ENCODE data around the gene SREK1IP1. TPM values are rescaled to one million over a fixed set of nuclear protein-coding genes. Genes with fewer than 3 reads are reported as not detected.
"Not testable (repeated sequence)": the region's sequence is repeated elsewhere in the genome, so short reads cannot be mapped to it uniquely, and the experiment has no call there.

SREK1IP1 gene
- total RNA-seq, 2 experiments from 2014 or later, result 21.8 to 25.8 TPM

DNA sequence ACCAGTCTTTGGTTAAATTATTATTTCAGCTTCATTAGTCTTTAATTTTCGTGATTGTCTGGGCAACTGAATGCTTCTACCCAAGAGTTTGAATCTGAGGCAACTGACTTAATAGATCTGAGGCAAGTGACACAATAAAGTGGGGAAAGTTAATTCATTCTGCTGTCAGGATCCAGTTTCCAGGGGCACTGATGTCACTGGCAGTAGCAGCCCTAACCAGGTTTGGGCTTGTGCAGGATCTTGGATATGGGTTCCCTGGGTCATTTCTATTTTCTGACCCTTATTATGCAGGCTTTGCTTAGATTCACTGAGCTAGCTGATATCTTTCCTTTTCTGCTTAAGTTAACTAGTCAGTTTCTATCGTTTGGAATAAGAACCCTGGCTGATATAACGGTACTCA, 9.6 kb downstream of the SREK1IP1 start:
- ChIA-PET CTCF (interaction anchor here (0.9 kb wide), 1 partner anchor 13 kb away, joined by 3 read pairs; no protein-coding TSS in a partner anchor), POLR2A (no interaction called here)
- H3K4me1 Mint-ChIP-seq, result peaks cover 5% of the 10 kb centered on the region
- no peaks in the 10 kb centered on the region for H3K9me3 Mint-ChIP-seq
- peaks cover 4% of the 10 kb centered on the region for H3K36me3 Mint-ChIP-seq (ENCODE audit: low read depth)
- no peak overlapping the region for H3K27ac Mint-ChIP-seq
- H3K27me3 Mint-ChIP-seq, result no peaks in the 10 kb centered on the region
- DNase-seq, result no peak
- no peak overlapping the region for H3K4me3 Mint-ChIP-seq

GRCh38 chr5:64754066-64754465, 14.4 kb downstream of the SREK1IP1 start:
- DNase-seq, result no peak
- Mint-ChIP-seq H3K4me1 (no peaks in the 10 kb centered on the region), H3K4me3 (no peak overlapping the region), H3K27me3 (no peaks in the 10 kb centered on the region), H3K27ac (no peak overlapping the region), H3K36me3 (ENCODE audit: low read depth) (peaks cover 6% of the 10 kb centered on the region), H3K9me3 (no peaks in the 10 kb centered on the region)
- POLR2A ChIA-PET, result no interaction called here
- CTCF ChIA-PET, result interaction anchor here (2.1 kb wide), 1 partner anchor 14 kb away, joined by 7 read pairs; the partner anchor contains the start of genes CWC27 and SREK1IP1

DNA sequence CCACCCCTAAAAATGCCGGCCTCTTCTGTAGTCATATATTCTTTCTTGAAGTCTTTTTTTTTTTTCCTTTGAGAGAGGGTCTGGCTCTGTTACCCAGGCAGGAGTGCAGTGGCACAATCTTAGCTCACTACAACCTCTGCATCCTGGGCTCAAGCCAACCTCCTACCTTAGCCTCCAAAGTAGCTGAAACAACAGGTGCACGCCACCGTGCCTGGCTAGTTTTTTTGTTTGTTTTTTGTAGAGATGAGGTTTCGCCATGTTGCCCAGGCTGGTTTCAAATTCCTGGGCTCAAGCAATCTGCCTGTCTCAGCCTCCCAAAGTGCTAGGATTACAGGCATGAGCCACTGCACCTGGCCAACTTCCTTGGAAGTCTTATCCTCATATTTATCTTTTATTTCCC, 19.1 kb downstream of the SREK1IP1 start:
- ChIA-PET POLR2A (interaction anchor here (0.6 kb wide), 1 partner anchor 1345 kb away, joined by 4 read pairs; no protein-coding TSS in a partner anchor), CTCF (interaction anchor here (1.1 kb wide), 1 partner anchor 32 kb away, joined by 3 read pairs; no protein-coding TSS in a partner anchor)
- Mint-ChIP-seq H3K9me3 (no peaks in the 10 kb centered on the region), H3K4me3 (no peak overlapping the region), H3K27ac (no peak overlapping the region), H3K4me1 (peaks cover 4% of the 10 kb centered on the region), H3K27me3 (no peaks in the 10 kb centered on the region), H3K36me3 (ENCODE audit: low read depth) (peaks cover 4% of the 10 kb centered on the region)
- DNase-seq, result no peak

DNA sequence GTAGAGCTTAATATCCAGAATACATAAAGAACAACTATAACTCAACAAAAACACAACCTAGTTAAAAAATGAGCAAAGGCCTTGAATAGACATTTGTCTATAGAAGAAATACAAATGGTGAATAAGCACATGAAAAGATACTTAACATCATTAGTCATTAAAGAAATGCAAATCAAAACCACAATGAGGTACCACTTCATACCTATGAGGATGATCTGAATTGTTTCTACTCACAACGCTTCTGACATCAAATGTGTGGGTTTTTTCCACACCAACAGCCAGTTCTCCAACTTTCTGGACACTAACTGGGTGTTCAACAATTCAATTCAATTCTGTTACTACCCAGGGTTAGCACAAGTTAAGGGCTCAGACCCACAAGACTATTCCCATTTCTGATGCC, 22.0 kb downstream of the SREK1IP1 start:
- ChIA-PET POLR2A (no interaction called here), CTCF (no interaction called here)
- no peak for DNase-seq
- no peaks in the 10 kb centered on the region for H3K27me3 Mint-ChIP-seq
- H3K4me3 Mint-ChIP-seq, result no peak overlapping the region
- peaks cover 4% of the 10 kb centered on the region for H3K4me1 Mint-ChIP-seq
- no peaks in the 10 kb centered on the region for H3K9me3 Mint-ChIP-seq
- H3K27ac Mint-ChIP-seq, result no peak overlapping the region
- peaks cover 2% of the 10 kb centered on the region for H3K36me3 Mint-ChIP-seq (ENCODE audit: low read depth)

DNA sequence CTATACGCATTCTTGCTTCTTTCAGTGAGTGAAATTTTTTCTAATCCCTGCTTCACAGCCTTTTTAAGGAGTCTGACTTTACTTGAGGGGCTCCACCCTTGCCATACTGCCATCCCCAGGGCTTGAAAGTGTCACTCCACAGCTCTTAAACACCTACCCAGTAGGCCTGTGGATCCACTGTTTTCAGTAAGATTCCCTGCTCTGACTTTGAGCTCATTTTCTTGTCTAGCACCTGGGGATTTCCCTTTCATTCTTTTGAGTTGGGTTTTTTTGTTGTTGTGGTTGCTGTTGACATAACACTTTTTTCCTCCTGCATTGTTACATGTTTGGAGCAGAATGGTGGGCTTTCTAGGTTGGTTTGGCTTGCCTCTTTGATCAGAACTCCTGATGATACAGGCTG, 23.6 kb downstream of the SREK1IP1 start:
- POLR2A ChIA-PET, result no interaction called here

GRCh38 chr5:64742821-64743220, 25.7 kb downstream of the SREK1IP1 start:
- ChIA-PET POLR2A (no interaction called here), CTCF (no interaction called here)
- DNase-seq, result no peak
- peaks cover 16% of the 10 kb centered on the region for H3K36me3 Mint-ChIP-seq (ENCODE audit: low read depth)
- H3K4me1 Mint-ChIP-seq, result peaks cover 4% of the 10 kb centered on the region
- no peak overlapping the region for H3K27ac Mint-ChIP-seq
- H3K27me3 Mint-ChIP-seq, result no peaks in the 10 kb centered on the region
- no peak overlapping the region for H3K4me3 Mint-ChIP-seq
- H3K9me3 Mint-ChIP-seq, result no peaks in the 10 kb centered on the region

More for the DNA sequence above, 23.6 kb downstream of the SREK1IP1 start:
- H3K27ac Mint-ChIP-seq, result no peak overlapping the region
- H3K36me3 Mint-ChIP-seq (ENCODE audit: low read depth), result peaks cover 8% of the 10 kb centered on the region
- H3K9me3 Mint-ChIP-seq, result no peaks in the 10 kb centered on the region
- DNase-seq, result no peak
- CTCF ChIA-PET, result interaction anchor here (0.6 to 1.1 kb wide), 4 partner anchors 14 to 1389 kb away, joined by 3 to 4 read pairs (median 3); partner anchors contain the start of gene ADAMTS6
- no peak overlapping the region for H3K4me3 Mint-ChIP-seq
- H3K4me1 Mint-ChIP-seq, result peaks cover 4% of the 10 kb centered on the region
- H3K27me3 Mint-ChIP-seq, result no peaks in the 10 kb centered on the region

DNA sequence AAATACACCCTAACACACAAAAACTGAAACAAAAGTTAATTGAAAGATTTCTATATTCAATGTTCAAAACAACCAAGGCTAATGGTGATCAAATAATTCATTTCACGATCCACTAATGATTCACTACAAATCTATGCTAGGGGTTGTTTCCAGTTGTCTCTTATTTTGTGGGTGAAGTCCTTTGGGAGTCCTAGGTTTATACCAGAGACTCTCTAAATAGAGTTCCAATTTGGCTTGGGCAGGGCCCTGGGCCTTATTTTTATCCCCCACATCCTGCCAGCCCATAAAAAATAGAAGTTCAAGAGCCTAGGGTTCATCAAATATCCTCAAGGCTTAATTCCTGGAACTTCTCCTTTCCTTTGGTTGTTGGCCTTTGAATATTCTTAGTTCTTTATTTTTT, 26.1 kb downstream of the SREK1IP1 start:
- no peaks in the 10 kb centered on the region for H3K9me3 Mint-ChIP-seq
- DNase-seq, result no peak
- ChIA-PET POLR2A (no interaction called here), CTCF (no interaction called here)
- peaks cover 4% of the 10 kb centered on the region for H3K4me1 Mint-ChIP-seq
- H3K27me3 Mint-ChIP-seq, result no peaks in the 10 kb centered on the region
- H3K27ac Mint-ChIP-seq, result no peak overlapping the region
- no peak overlapping the region for H3K4me3 Mint-ChIP-seq
- H3K36me3 Mint-ChIP-seq (ENCODE audit: low read depth), result peaks cover 15% of the 10 kb centered on the region

DNA sequence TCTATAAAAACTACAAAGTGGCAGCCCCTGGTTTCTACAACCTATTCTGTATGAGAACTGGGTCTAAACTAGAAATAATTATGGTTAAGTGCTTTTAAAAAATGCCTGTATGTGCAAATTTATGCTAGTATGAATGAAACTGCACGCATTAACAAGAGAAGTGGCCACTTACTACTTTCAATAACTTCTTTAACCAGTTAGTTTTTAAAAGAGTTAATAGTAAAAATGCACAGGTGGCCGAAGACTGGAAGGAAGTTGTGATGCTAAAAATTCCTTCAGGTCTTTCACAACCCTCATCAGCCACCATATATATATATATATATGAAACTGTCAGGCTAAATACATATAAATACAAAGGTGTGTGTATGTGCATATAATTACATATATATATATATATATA, 41.3 kb downstream of the SREK1IP1 start:
- Mint-ChIP-seq H3K4me3 (no peak overlapping the region), H3K9me3 (no peaks in the 10 kb centered on the region), H3K27me3 (no peaks in the 10 kb centered on the region), H3K36me3 (ENCODE audit: low read depth) (peaks cover 32% of the 10 kb centered on the region), H3K4me1 (no peaks in the 10 kb centered on the region), H3K27ac (no peak overlapping the region)
- POLR2A ChIA-PET, result no interaction called here
- CTCF ChIA-PET, result no interaction called here
- no peak for DNase-seq

GRCh38 chr5:64722588-64722987, 45.9 kb downstream of the SREK1IP1 start:
- Mint-ChIP-seq H3K4me1 (peaks cover 5% of the 10 kb centered on the region), H3K4me3 (no peak overlapping the region), H3K9me3 (no peaks in the 10 kb centered on the region), H3K27ac (no peak overlapping the region), H3K27me3 (no peaks in the 10 kb centered on the region), H3K36me3 (ENCODE audit: low read depth) (peaks cover 19% of the 10 kb centered on the region)
- no peak for DNase-seq
- ChIA-PET CTCF (no interaction called here), POLR2A (no interaction called here)

DNA sequence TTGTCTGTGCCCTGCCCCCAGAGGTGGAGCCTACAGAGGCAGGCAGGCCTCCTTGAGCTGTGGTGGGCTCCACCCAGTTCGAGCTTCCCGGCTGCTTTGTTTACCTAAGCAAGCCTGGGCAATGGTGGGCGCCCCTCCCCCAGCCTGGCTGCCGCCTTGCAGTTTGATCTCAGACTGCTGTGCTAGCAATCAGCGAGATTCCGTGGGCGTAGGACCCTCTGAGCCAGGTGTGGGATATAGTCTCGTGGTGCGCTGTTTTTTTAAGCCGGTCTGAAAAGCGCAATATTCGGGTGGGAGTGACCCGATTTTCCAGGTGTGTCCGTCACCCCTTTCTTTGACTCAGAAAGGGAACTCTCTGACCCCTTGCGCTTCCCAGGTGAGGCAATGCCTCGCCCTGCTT, 54.0 kb downstream of the SREK1IP1 start:
- CTCF ChIA-PET; H3K4me3 Mint-ChIP-seq; H3K36me3 Mint-ChIP-seq (ENCODE audit: low read depth); H3K27ac Mint-ChIP-seq; H3K27me3 Mint-ChIP-seq; DNase-seq; H3K4me1 Mint-ChIP-seq; H3K9me3 Mint-ChIP-seq; POLR2A ChIA-PET: not testable (repeated sequence)

- Mint-ChIP-seq H3K36me3 (ENCODE audit: low read depth) (no peaks in the 10 kb centered on the region), H3K27me3 (peaks cover 25% of the 10 kb centered on the region), H3K9me3 (no peaks in the 10 kb centered on the region), H3K4me3 (no peak overlapping the region), H3K4me1 (no peaks in the 10 kb centered on the region), H3K27ac (no peak overlapping the region)
- CTCF ChIA-PET, result no interaction called here
- POLR2A ChIA-PET, result no interaction called here
- DNase-seq, result no peak
Observed at GRCh38 chr5:64707191-64707590, 61.3 kb downstream of the SREK1IP1 start.

DNA sequence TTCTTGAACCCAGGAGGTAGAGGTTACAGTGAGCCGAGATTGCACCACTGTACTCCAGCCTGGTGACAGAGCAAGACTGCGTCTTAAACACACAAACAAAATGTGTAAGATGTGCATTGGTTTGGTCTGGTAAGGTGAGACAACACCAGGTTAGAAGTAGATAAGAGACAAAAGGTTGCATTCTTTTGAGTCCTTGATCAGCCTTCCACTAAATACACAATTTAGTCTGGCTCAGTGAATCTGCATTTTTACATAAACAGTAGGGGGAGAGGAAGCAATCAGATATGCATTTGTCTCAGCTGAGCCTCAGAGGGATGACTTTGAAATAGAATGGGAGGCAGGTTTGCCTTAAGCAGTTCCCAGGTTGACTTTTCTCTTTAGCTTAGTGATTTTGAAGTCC, 62.4 kb downstream of the SREK1IP1 start:
- H3K9me3 Mint-ChIP-seq; H3K4me1 Mint-ChIP-seq; H3K27ac Mint-ChIP-seq; H3K36me3 Mint-ChIP-seq (ENCODE audit: low read depth); DNase-seq; CTCF ChIA-PET; H3K4me3 Mint-ChIP-seq; POLR2A ChIA-PET: not testable (repeated sequence)
- peaks cover 25% of the 10 kb centered on the region for H3K27me3 Mint-ChIP-seq

GRCh38 chr5:64700765-64701164, 67.7 kb downstream of the SREK1IP1 start:
- Mint-ChIP-seq H3K4me1 (no peaks in the 10 kb centered on the region), H3K27ac (no peak overlapping the region), H3K4me3 (no peak overlapping the region), H3K9me3 (peaks cover 13% of the 10 kb centered on the region), H3K27me3 (peaks cover 30% of the 10 kb centered on the region), H3K36me3 (ENCODE audit: low read depth) (no peaks in the 10 kb centered on the region)
- ChIA-PET CTCF (no interaction called here), POLR2A (no interaction called here)
- DNase-seq, result no peak

GRCh38 chr5:64696414-64696813, 72.1 kb downstream of the SREK1IP1 start:
- H3K4me1 Mint-ChIP-seq; H3K36me3 Mint-ChIP-seq (ENCODE audit: low read depth); H3K4me3 Mint-ChIP-seq; H3K27ac Mint-ChIP-seq; DNase-seq; POLR2A ChIA-PET; CTCF ChIA-PET: not testable (repeated sequence)
- Mint-ChIP-seq H3K9me3 (peaks cover 15% of the 10 kb centered on the region), H3K27me3 (peaks cover 37% of the 10 kb centered on the region)

Data from activated CD4-positive, alpha-beta T cell treated with anti-CD3 and anti-CD28 coated beads, Interleukin-2, amount 10 ng/mL, durations not matched to agents 7 days and 5 days (primary cell).